Endothelial cell (in vitro differentiated cells): ENCODE results near the gene MVB12B. TPM values are rescaled to one million over a fixed set of nuclear protein-coding genes. Genes with fewer than 3 reads are reported as not detected.
A peak's percentile ranks its signal among the peaks of the same experiment; 100 is the strongest.

Experiments
- DNase-seq: peaks from one replicate; pipeline ENCODE4 v3.0.0; 2021; ENCODE audit warnings: low spot score
- H3K27ac Mint-ChIP-seq: one replicate; pipeline ENCODE4 v1.8.0; 2021; ENCODE audit warnings: mixed read lengths, inconsistent platforms; ENCODE audit not compliant: unreplicated experiment
- H3K27me3 Mint-ChIP-seq: one replicate; pipeline ENCODE4 v1.8.0; 2021; ENCODE audit warnings: mild to moderate bottlenecking, moderate library complexity, mixed read lengths, inconsistent platforms; ENCODE audit not compliant: unreplicated experiment
- H3K36me3 Mint-ChIP-seq: one replicate; pipeline ENCODE4 v1.8.0; 2021; ENCODE audit warnings: mild to moderate bottlenecking, low read depth, mixed read lengths, inconsistent platforms; ENCODE audit not compliant: unreplicated experiment
- H3K4me1 Mint-ChIP-seq: one replicate; pipeline ENCODE4 v1.8.0; 2021; ENCODE audit warnings: mild to moderate bottlenecking, mixed read lengths, inconsistent platforms; ENCODE audit not compliant: unreplicated experiment
- H3K4me3 Mint-ChIP-seq: one replicate; pipeline ENCODE4 v1.8.0; 2021; ENCODE audit warnings: mild to moderate bottlenecking, mixed read lengths, inconsistent platforms; ENCODE audit not compliant: unreplicated experiment
- H3K9me3 Mint-ChIP-seq: one replicate; pipeline ENCODE4 v1.8.0; 2021; ENCODE audit warnings: mixed read lengths, inconsistent platforms; ENCODE audit not compliant: unreplicated experiment
- CTCF ChIP-seq: fragments of 200-600 bp; sonication (generic); IDR thresholded peaks from one replicate; pipeline ENCODE4 v1.5.0; 2021; ENCODE audit warnings: antibody characterized with exemption; ENCODE audit not compliant: unreplicated experiment
- total RNA-seq: library from RNA; stranded (reverse); fragmentation: NEBNext Ultra II Directional; extraction: Animal tissue kit (Norgen Biotek cat#: 25700); gene quantifications from one replicate; pipeline ENCODE4 v1.2.1, GENCODE V29; 2021; ENCODE audit not compliant: unreplicated experiment

The MVB12B gene
- total RNA-seq, 1 donor from 2014 or later: 18.8 TPM

GRCh38 chr9:126420643-126421564, 94.3 kb downstream of the MVB12B start:
- Mint-ChIP-seq H3K4me3 (no peak overlapping the region), H3K9me3 (no peaks in the 10 kb centered on the region), H3K27ac (no peak overlapping the region), H3K4me1 (peaks cover 15% of the 10 kb centered on the region), H3K27me3 (peaks cover 3% of the 10 kb centered on the region), H3K36me3 (peaks cover 4% of the 10 kb centered on the region)
- DNase-seq: no peak
- no peak for TF ChIP-seq CTCF

GRCh38 chr9:126421567-126422428, 95.2 kb downstream of the MVB12B start:
- no peaks in the 10 kb centered on the region for H3K9me3 Mint-ChIP-seq
- H3K4me3 Mint-ChIP-seq: peak overlapping the region; percentile 6
- H3K27me3 Mint-ChIP-seq: peaks cover 3% of the 10 kb centered on the region
- no peak for DNase-seq
- TF ChIP-seq CTCF: no peak
- peaks cover 4% of the 10 kb centered on the region for H3K36me3 Mint-ChIP-seq
- peaks cover 15% of the 10 kb centered on the region for H3K4me1 Mint-ChIP-seq
- H3K27ac Mint-ChIP-seq: peak overlapping the region; percentile 14

- no peak overlapping the region for H3K27ac Mint-ChIP-seq
Measured at GRCh38 chr9:126423142-126423915, 96.7 kb downstream of the MVB12B start.

GRCh38 chr9:126423916-126424185, 97.2 kb downstream of the MVB12B start:
- H3K27ac Mint-ChIP-seq: no peak overlapping the region
- H3K27me3 Mint-ChIP-seq: peaks cover 1% of the 10 kb centered on the region
- H3K9me3 Mint-ChIP-seq: no peaks in the 10 kb centered on the region
- H3K4me1 Mint-ChIP-seq: peaks cover 15% of the 10 kb centered on the region
- no peak overlapping the region for H3K4me3 Mint-ChIP-seq
- TF ChIP-seq CTCF: no peak
- DNase-seq: no peak
- peaks cover 4% of the 10 kb centered on the region for H3K36me3 Mint-ChIP-seq

More at GRCh38 chr9:126423142-126423915, 96.7 kb downstream of the MVB12B start:
- Mint-ChIP-seq H3K4me3 (no peak overlapping the region), H3K36me3 (peaks cover 4% of the 10 kb centered on the region), H3K9me3 (no peaks in the 10 kb centered on the region), H3K4me1 (peaks cover 15% of the 10 kb centered on the region), H3K27me3 (peaks cover 1% of the 10 kb centered on the region)
- no peak for DNase-seq
- no peak for TF ChIP-seq CTCF
